Glomerular visceral epithelial cell (primary cell): Measurements from ENCODE around the gene ZNF91.
"Not testable (repeated sequence)": the region's sequence is repeated elsewhere in the genome, so short reads cannot be mapped to it uniquely, and the experiment has no call there.

Experiments used
- DNase-seq: peaks from one replicate; pipeline ENCODE4 v3.0.0-alpha.2; 2016; ENCODE audit errors: extremely low spot score

ZNF91 gene

DNA sequence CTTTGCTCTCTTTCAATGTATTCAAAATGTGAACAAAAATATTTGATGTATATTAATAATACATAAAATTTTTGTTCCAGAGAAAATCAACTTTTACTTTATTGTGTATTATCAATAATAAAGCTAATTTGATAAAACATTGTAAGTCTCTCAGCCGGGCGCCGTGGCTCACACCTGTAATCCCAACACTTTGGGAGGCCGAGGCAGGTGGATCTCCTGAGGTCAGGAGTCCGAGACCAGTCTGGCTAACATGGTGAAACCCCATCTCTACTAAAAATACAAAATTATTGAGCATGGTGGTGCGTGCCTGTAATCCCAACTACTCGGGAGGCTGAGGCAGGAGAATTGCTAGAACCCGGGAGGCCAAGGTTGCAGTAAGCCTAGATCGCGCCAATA, 449 bp upstream of the ZNF91 start:
- DNase-seq, result not testable (repeated sequence)

DNA sequence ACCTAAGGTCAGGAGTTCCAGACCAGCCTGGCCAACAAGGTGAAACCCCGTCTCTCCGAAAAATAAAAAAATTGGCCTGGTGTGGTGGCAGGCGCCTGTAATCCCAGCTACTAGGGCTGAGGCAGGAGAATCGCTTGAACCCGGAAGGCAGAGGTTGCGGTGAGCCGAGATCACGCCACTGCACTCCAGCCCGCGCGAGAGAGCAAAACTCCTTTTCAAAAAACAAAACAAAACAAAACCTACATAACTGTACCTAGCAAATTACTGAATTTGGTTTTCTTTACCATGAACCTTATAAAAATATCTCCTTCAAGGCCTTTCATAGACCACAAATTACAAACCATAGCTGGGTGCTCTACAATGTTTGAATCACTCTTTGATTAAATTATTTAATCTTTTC, 760 bp downstream of the ZNF91 start:
- DNase-seq, result peak; percentile 22

DNA sequence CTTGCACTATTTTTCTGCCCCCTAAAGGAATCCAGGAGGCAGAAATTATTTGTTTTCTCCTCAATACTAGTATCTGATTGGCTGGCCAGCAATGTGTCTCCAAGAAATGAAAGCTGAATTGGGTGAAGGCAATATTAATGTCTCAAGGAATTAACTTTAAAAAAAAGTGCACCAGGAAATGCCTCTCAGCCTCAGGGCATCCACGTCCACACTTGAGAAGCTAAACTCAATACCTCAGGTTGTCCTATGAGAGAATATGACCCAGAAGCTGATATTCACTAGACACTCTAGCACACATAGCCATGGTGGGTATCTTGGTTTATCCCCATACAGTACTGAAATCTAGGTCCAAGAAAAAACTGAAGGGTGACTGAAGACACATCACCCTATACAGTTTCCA, 2.1 kb downstream of the ZNF91 start:
- no peak for DNase-seq

DNA sequence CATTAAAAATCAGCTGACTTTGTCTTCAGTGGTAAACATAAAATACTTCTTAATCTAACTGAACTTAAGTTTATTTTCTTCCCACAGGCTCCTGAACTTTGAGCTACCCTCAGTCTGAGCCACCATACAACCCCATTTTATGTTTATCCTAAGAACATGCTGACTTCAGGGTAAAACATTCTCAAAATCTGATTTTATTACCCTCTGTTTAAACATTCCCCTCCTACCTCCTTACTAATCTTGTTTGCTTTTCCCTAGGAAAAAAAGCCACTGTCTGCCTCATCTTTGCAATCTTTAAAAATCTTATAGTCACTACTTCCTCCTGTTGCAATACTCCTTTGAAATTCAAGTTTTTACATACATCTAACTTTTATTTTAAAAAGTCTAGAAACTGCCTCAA, 4.0 kb downstream of the ZNF91 start:
- no peak for DNase-seq

DNA sequence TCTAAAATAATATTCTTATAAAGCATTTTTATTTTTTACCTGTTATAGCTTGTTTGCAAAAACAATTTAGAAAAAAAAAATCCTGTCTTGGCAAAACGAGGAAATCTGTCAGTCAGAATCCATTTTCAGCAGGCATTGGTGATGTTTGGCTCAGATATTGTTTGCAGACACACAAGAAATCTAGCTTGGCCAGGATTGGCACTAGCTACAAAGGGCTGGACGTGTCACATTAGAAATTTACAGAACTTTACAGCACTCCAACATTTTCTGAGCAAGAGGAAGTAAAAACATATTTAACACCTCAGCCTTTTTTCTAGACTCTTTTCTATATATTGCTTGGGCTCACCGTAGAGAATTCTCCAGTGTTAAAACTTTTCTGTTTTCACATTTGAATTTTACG, 9.9 kb downstream of the ZNF91 start:
- no peak for DNase-seq

DNA sequence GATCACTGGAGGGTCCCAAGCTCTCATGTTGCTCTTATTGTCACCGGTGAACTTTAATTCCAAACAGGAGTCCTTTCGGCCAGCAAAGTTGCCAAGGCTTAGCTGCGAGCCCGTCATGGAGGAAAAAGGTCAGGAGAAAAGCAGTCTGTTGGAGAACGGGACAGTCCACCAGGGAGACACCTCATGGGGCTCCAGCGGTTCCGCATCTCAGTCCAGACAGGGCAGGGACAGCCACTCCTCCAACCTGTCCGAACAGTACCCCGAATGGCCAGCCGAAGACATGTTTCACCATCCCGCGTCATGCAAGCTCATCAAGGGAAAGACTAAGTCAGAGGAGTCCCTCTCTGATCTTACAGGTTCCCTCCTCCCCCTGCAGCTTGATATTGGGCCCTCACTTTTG, 10.4 kb downstream of the ZNF91 start:
- no peak for DNase-seq

DNA sequence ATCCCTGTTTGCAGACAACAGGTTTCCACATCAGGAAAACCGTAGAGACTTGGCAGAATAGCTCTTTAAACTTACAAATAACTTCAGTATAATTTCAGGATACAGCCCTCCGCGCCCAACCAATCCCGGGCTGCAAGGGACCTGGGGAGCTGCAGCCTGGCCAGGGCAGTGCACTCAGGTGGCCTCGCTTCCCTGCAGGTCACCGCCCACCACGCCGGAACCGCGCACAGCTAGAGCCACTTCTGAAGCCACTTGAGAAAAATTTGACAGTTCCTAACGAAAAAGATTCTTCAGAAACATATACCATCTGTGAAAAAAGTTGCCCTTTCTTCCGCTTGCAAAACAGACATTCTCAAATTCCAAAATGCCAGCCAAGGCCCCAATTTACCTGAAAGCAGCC, 11.1 kb downstream of the ZNF91 start:
- DNase-seq, result no peak

DNA sequence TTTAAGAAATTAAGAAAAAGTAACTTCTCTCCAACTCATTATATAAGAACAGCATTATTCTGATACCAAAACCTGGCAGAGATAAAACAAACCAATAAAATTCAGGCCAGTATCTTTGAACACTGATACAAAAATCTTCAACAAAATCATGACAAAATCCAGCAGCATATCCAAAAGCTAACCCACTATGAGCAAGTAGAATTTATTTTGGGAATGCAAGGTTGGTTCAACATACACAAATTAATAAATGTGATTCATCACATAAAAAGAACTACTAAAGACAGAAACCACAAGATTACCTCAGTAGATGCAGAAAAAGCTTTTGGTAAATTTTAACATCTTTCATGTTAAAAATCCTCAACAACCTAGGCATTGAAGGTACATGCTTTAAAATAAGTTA, 12.3 kb downstream of the ZNF91 start:
- no peak for DNase-seq

DNA sequence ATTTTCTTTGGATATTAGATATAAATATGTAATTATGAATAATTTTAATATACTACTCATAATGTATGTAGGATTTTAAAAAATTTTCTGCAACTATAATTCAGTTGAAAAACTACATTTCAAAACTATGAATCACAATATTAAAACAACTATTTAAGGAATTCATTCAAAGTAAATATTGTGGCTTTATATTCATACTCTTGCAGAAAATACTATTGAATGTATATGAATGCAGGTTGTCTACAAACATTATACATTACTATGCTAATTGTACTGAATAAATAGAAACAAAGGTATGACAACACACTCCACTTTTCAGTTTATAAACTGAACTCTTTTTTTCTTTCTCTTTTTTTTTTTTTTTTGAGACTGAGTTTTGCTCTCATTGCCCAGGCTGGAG, 14.2 kb downstream of the ZNF91 start:
- DNase-seq, result no peak

DNA sequence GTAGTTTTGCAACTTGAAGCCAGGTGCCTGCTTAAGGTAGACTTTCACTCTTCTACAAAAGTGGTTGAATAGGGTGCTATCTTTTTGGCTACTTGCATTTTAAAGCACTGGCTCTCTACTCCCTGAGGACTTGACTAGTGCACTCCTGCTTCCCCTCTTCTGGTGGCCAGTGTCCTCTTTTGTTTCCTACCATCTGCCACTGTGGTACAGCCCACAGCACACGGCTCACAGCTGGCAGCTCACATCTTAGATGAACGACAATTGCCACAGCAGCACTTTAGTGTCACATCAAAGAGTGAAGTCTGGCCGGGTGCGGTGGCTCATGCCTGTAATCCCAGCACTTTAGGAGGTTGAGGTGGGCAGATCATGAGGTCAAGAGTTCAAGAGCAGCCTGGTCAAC, 15.6 kb downstream of the ZNF91 start:
- DNase-seq, result not testable (repeated sequence)

DNA sequence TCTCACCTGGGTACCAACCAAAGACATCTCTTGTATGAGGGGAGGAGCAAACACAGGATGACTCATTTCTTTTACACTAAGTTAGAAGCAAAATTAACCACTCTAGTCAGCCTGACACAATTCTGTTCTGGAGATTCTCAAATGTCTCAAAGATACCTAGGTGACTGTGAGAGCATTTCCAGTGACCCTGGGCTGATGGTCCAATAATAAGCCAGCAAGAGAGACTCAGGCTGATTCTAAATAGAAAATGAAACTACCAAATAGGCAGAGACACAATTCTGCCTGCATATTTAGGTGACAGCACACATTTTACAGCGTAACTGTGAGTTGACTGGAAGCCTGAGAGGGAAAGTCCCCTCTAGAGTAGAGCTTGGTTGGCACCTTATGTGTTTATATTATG, 16.3 kb downstream of the ZNF91 start:
- no peak for DNase-seq

DNA sequence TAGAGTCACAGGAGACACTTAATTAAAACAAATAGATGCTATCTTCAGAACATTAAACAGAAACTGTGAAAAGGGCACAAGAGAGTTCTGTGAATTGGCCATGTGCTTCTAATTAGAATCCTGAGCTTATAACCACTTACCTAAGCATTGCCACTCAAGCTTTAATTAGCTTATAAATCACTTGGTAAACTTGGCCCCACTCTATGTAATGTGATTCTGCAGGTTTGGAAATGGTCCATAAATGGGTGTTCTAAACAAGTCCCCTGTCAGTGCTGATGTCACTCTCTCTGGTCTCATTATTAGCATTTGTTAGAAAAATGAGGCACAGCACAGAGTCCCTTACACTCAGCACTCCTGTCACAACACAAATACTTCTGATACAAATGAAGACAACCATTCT, 18.0 kb downstream of the ZNF91 start:
- DNase-seq, result no peak

DNA sequence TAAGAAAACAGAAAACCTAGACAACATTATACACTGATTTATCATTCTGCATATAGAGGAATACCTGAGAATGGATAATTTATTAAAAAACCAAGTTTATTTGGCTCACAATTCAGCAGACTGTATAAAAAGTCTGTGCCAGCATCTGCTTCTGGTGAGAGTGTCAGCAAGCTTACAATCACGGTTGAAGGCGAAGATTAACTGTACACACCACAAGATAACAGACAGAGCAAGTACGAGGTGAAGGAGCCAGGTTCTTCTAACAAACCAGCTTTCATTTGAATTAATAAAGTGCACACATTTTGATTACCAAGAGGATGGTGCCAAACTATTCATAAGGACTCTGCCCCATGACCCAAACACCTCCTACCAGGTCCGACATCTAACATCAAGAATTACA, 28.8 kb downstream of the ZNF91 start:
- no peak for DNase-seq

DNA sequence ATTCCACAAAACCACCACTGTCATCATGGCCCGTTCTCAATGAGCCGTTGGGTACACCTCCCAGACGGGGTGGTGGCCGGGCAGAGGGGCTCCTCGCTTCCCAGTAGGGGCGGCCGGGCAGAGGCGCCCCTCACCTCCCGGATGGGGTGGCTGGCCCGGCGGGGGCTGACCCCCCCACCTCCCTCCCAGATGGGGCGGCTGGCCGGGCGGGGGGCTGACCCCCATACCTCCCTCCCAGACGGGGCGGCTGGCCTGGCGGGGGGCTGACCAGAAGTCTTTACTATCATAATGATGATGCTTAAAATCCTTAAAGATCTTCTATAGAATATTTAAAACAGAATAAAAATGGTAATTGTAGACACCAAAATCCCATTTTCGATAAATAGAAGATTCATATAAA, 29.2 kb downstream of the ZNF91 start:
- DNase-seq, result not testable (repeated sequence)

DNA sequence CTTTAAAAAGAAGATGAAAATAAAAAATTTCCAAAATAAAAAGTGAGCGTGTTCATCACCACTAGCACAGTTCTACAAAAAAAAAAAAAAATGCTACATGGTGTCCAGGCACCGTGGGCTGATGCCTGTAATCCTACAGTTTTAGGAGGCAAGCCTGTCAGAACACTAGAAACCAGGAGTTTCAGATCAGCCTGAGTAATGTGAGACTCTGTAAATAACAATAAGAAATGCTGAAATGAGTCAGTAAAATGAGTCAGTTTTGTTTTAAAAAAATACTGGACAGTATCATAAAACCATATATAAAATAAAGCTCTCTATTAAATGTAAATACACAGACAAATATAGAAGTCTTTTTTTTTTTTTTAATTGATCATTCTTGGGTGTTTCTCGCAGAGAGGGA, 30.0 kb downstream of the ZNF91 start:
- DNase-seq, result no peak

DNA sequence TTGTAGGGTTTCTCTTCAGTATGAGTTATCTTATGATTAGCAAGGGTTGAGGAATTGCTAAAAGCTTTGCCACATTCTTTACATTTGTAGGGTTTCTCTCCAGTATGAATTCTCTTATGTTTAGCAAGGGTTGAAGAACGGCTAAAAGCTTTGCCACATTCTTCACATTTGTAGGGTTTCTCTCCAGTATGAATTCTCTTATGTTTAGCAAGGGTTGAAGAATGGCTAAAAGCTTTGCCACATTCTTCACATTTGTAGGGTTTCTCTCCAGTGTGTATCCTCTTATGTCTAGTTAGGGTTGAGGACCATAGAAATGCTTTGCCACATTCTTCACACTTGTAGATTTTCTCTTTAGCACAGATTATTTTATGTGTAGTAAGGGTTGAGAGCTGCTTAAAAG, 33.4 kb downstream of the ZNF91 start:
- not testable (repeated sequence) for DNase-seq

DNA sequence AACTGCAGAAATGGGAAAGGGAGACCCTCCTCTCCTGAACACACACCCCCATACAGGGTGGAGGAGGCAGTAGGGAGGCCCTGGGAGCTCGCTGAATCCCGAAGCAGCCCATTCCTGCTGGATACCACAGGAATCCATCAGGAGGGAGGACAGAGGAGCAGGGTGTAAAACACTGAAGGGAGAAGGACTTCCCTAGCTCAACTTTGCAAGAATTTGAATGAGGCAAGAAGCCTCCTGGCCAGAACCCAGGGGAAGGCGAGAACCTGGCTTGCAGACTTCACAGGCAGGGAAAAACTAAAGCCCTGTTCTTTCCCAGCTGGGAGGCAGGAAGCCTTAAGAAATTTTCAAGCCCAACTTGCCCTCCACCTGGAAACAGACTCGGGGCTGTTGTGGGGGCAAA, 43.5 kb downstream of the ZNF91 start:
- no peak for DNase-seq

DNA sequence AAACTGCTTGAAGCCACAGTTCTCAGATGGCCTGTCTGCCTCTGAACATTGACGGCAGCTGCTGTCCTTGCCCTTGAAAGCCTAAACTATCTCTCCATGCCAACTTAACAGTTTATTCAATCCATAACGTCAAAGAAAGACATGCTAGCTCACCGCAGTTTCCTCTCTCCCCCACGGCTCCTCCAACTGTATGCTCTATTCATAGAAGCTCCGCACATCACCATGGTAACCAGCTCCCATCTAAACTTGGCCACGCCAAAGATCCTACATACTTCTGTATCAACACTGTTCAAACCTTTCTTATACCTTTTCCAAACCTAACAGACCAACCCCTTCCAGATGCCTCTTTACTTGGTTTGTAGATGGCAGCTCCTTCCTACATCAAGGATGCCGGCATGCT, 48.6 kb downstream of the ZNF91 start:
- no peak for DNase-seq

DNA sequence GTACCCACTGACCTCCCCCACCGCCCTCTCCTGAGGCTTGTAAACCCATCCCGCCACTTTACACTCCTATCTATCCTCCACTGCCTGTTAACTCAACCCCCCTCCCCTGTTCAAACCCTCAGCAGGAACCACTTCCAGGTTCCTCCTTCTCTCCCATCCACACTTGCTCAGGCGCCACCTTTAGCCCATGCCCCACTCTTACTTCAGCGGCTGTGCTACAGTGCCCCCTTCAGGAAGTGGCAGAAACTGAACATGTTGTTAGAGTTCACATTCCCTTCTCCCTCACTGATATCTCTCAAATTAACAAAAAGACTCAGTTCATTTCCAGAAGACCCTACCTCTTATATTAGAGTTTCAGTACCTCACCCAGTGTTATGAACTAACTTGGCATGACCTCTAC, 49.4 kb downstream of the ZNF91 start:
- DNase-seq, result no peak

DNA sequence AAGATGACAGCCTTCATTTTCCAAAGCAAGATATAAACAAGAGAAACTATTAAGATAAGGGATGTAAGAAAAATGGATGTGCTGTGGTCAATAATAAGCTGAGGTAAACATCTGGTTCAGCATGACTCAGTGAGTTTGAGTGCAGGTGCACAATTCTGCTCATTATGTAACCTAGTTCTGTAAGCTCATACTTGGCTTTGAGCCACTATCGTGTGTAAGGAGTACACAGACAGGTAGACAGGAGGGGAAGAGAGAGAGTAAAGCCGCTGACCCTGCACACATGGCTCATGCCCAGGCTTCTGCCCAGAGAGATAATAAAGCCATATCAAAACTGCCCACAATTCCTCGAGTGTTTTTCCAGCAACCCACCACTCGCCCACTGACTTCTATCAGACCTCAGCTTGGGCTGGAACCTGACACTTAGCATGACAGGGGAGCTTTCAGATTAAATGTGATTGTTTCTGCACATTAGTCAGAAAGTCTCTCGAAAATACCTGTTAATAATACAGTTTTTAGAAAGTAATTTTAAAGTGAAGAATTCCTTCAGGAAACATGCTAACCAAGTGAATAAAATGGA, 51.7 kb downstream of the ZNF91 start:
- DNase-seq, result no peak

DNA sequence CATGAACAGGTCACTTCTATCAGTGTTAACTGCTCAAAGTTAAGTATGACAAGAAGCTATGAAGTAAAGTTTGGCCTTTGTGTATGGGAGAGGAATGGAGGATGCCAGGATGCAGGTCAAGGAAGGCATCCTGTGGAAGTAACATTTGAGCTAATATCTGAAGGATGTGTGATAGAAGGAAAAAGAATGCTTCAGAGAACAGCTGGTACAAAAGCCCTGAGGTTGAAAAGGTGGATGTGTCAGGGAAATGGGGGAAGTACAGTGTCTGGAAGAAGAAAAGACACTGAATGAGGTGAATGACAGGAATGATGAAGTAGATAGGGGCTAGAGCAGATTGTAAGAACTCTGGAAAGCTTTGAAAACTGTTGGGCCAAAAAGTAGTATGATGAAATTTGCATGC, 67.1 kb downstream of the ZNF91 start:
- DNase-seq, result no peak

DNA sequence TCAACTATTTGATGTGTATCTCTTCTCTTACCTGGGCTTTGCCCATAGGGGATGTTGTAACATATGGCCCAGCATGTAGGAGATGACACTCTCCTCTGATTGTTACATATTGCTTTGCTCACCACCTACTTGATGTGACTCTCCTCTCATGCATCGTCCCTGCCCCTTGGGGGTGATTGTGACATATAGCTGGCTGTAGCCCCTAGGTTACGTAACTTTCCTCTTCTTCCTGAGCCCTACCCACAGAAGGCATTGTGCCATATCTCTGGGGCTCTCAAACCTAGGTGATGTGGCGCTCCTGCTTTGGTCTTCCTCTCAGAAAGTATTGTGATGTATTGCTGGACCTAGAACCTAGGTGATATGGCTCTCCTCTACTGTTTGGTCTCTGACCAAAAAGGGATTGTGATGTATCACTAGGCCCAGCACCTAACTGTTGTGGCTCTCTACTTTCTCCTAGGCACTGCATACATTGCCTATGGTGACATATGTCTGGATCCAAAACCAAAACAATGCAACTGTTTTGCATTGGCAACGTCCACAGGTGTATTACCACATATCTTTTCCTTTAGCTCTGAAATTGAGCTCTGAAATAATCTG, 73.2 kb downstream of the ZNF91 start:
- no peak for DNase-seq

DNA sequence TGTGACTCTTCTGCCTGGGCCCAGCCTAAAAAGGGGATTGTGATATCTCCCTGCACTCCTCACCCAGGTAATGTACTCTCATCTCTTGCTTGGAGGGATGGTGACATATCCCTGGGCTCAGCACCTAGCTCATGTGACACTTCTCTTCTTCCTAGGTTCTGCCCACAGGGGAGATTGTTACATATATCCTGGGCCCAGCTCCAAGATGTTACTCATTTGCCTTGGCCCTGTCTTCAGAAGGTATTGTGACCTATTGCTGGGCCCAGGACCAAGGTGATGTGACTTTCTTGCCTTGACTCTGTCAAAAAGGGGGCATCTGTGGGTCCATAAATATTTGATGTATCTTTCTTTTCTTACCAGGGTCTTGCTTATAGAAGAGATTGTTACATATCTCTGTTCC, 73.9 kb downstream of the ZNF91 start:
- not testable (repeated sequence) for DNase-seq

DNA sequence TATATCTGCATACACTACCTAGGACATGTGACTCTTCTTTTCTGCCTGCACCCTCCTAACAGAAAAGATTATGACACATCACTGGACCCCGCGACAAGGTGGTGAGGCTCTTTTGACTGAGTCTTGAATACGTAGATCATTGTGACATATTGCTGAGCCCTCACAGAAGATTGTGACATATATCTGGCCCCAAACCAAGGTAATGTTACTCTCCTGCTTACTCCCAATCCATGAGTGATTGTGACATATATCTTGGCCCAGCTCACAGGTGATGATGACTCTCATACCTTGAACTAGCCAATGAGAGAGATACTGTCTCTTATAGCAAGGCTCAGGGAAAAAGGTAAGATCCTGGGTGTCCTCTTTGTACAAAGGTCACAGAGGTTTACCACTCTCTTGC, 75.7 kb downstream of the ZNF91 start:
- not testable (repeated sequence) for DNase-seq
